ENCODE measurements around the gene DNASE1. TPM values are rescaled to one million over a fixed set of nuclear protein-coding genes. Genes with fewer than 3 reads are reported as not detected.

Gene DNASE1
- total RNA-seq, 1 experiment from 2014 or later: 26.0 TPM

DNA sequence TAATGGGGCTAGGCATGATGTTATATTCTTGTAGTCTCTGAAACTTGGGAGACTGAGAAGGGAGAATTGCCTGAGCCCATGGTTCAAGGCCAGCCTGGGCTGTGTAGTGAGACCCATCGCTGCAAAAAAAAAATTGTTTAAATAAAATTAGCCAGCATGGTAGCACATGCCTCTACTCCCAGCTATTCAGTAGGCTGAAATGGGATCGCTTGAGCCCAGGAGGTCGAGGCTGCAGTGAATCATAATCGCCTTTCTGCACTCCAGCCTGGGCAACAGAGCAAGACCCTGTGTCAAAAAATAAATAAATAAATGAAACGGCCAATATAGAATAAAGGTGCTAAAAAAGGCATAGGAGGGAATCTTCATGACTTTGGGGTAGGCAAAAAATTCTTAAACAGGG, 29.2 kb upstream of the DNASE1 start:
- H3K9me3 Mint-ChIP-seq (ENCODE audit: low read depth, unreplicated experiment): no peaks in the 10 kb centered on the region
- no peaks in the 10 kb centered on the region for H3K36me3 Mint-ChIP-seq (ENCODE audit: insufficient read depth, unreplicated experiment)
- H3K4me3 Mint-ChIP-seq (ENCODE audit: low read depth, unreplicated experiment): no peak overlapping the region
- no TSS peak for BruUV-seq (replicated peaks)
- H3K4me1 Mint-ChIP-seq (ENCODE audit: low read depth, unreplicated experiment): no peaks in the 10 kb centered on the region
- DNase-seq: no peak
- TF ChIP-seq, protein P1, sequence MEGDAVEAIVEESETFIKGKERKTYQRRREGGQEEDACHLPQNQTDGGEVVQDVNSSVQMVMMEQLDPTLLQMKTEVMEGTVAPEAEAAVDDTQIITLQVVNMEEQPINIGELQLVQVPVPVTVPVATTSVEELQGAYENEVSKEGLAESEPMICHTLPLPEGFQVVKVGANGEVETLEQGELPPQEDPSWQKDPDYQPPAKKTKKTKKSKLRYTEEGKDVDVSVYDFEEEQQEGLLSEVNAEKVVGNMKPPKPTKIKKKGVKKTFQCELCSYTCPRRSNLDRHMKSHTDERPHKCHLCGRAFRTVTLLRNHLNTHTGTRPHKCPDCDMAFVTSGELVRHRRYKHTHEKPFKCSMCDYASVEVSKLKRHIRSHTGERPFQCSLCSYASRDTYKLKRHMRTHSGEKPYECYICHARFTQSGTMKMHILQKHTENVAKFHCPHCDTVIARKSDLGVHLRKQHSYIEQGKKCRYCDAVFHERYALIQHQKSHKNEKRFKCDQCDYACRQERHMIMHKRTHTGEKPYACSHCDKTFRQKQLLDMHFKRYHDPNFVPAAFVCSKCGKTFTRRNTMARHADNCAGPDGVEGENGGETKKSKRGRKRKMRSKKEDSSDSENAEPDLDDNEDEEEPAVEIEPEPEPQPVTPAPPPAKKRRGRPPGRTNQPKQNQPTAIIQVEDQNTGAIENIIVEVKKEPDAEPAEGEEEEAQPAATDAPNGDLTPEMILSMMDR (IDR thresholded peaks at IDR 0.05; ENCODE audit: unreplicated experiment): no peak
- intact Hi-C loops (cut with micrococcal nuclease; ENCODE audit: unreplicated experiment): no loop called here
- H3K27me3 Mint-ChIP-seq (ENCODE audit: unreplicated experiment): no peaks in the 10 kb centered on the region
- CTCF ChIA-PET: no interaction called here
- H3K27ac Mint-ChIP-seq (ENCODE audit: unreplicated experiment): no peak overlapping the region

DNA sequence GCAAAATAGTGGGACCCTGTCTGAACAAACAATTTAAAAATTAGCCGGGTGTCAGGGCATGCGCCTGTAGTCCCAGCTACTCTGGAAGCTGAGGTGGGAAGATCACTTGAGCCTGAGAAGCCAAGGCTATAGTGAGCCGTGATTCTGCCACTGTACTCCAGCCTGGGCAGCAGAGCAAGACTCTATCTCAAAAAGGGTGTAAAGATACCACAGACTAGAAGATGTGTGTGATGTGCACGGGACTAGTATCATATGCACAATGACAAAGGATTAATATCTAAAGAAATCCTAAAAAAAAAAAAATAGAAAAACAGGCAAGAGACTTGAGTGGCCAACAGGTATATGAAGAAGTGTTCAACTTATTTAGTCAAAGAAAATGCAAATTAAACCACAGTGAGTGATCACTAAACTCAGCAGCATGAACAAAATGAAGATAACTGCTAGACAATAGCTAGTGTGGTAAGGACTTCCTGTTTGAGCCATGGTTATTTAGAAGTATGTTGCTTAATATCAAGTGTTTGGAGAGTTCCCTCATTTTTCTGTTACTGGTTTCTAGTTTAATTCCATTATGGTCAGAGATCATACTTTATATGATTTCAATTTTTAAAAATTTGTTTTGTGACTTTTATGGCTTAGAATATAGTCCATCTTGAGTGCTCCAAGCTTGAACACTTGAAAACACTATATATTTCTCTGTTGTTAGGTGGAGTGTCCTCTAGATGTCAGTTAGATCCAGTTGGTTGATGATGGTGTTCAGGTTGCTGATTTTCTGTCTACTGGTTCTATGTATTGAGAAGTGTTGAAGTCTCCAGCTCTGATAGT, 28.4 kb upstream of the DNASE1 start:
- Mint-ChIP-seq H3K36me3 (ENCODE audit: insufficient read depth, unreplicated experiment) (no peaks in the 10 kb centered on the region), H3K4me1 (ENCODE audit: low read depth, unreplicated experiment) (no peaks in the 10 kb centered on the region), H3K27ac (ENCODE audit: unreplicated experiment) (no peak overlapping the region), H3K27me3 (ENCODE audit: unreplicated experiment) (no peaks in the 10 kb centered on the region), H3K4me3 (ENCODE audit: low read depth, unreplicated experiment) (no peak overlapping the region), H3K9me3 (ENCODE audit: low read depth, unreplicated experiment) (no peaks in the 10 kb centered on the region)
- intact Hi-C loops (cut with micrococcal nuclease; ENCODE audit: unreplicated experiment): no loop called here
- DNase-seq: no peak
- CTCF ChIA-PET: no interaction called here
- TF ChIP-seq, protein P1 (IDR thresholded peaks at IDR 0.05; ENCODE audit: unreplicated experiment): no peak
- no TSS peak for BruUV-seq (replicated peaks)

DNA sequence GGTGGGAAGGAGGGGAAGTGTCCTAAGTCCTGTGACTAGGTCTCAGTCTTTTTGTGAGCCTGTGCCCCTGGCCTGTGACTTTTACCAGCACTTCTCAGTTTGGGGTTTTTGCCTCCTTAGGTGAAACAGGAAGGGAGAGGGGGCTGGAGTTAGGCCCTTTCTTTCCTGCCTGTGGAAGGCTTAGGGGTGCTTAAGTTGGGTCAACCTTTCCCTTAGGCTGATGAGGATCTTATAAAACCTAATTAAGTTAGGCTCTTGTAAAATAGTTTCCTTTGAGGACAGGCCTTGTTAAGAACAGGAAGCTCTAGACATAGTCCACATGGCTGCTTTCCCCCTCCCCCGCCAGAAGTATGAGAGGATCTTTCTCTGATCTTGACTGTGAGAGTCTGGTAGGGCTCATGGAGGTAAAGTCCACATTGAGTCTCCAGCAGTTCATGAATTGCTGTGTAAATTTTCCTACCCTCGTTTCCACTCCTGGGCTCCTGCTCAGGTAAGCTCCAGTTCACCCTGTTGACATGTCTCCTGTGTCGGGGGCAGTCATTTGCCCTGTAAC, 17.0 kb upstream of the DNASE1 start:
- Mint-ChIP-seq H3K4me1 (ENCODE audit: low read depth, unreplicated experiment) (peaks cover 5% of the 10 kb centered on the region), H3K36me3 (ENCODE audit: insufficient read depth, unreplicated experiment) (peaks cover 3% of the 10 kb centered on the region), H3K9me3 (ENCODE audit: low read depth, unreplicated experiment) (no peaks in the 10 kb centered on the region), H3K27ac (ENCODE audit: unreplicated experiment) (no peak overlapping the region), H3K27me3 (ENCODE audit: unreplicated experiment) (no peaks in the 10 kb centered on the region), H3K4me3 (ENCODE audit: low read depth, unreplicated experiment) (no peak overlapping the region)
- DNase-seq: no peak
- no TSS peak for BruUV-seq (replicated peaks)
- CTCF ChIA-PET: interaction anchor here (1.1 to 1.3 kb wide), 2 partner anchors 9 to 18 kb away, joined by 3 to 6 read pairs; no protein-coding TSS in a partner anchor
- TF ChIP-seq, protein P1 (IDR thresholded peaks at IDR 0.05; ENCODE audit: unreplicated experiment): no peak
- intact Hi-C loops (cut with micrococcal nuclease; ENCODE audit: unreplicated experiment): no loop called here

DNA sequence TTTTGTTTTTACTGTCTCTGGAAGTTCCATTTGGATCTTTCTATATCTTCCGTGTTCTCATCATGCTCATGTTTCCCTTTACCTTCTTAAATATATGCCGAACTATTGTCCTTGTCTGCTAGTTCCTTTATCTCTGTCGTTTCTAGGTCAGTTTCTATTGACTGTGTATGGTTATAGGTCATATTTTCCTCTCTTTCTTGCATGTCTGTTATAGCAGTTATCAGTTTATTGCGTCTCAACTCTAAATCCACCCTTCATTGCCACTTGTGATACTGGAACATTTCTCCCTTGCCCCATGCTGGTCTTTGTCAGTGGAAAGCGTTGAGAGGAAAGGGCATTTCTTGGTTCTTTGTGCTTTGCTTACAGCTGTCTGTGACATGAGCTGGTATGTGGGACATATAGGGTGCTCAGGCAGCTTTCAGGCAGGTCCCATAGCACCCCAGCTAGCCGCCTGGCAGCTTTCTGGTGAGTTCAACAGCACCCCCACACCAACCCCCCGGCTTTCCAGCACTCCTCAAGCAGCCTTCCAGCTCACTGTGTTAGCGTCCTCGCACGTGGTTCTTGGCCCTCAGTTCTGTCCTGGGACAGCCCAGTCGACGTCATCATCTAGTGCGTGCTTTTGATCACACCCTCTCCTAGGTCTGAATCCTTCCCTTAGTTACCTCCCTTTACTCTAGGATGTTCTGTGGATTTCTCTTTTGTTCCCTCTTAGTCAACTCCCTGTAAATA, 15.4 kb upstream of the DNASE1 start:
- DNase-seq: no peak
- CTCF ChIA-PET: interaction anchor here (0.6 to 1.3 kb wide), 2 partner anchors 20 kb away, joined by 3 read pairs; no protein-coding TSS in a partner anchor
- H3K36me3 Mint-ChIP-seq (ENCODE audit: insufficient read depth, unreplicated experiment): peaks cover 14% of the 10 kb centered on the region
- intact Hi-C loops (cut with micrococcal nuclease; ENCODE audit: unreplicated experiment): no loop called here
- BruUV-seq (replicated peaks): no TSS peak
- H3K27me3 Mint-ChIP-seq (ENCODE audit: unreplicated experiment): no peaks in the 10 kb centered on the region
- H3K4me1 Mint-ChIP-seq (ENCODE audit: low read depth, unreplicated experiment): peaks cover 15% of the 10 kb centered on the region
- TF ChIP-seq, protein P1 (IDR thresholded peaks at IDR 0.05; ENCODE audit: unreplicated experiment): no peak
- H3K9me3 Mint-ChIP-seq (ENCODE audit: low read depth, unreplicated experiment): no peaks in the 10 kb centered on the region
- no peak overlapping the region for H3K4me3 Mint-ChIP-seq (ENCODE audit: low read depth, unreplicated experiment)
- H3K27ac Mint-ChIP-seq (ENCODE audit: unreplicated experiment): no peak overlapping the region
